SK-N-SH (cell line): ENCODE results near the gene ADGRG7.

Experiments
- GABPA ChIP-seq: IDR thresholded peaks from 2 replicates; pipeline ENCODE4 v1.4.0; 2012; ENCODE audit warnings: low read depth, mild to moderate bottlenecking
- JUND ChIP-seq: IDR thresholded peaks from 2 replicates; pipeline ENCODE4 v1.4.0; 2012
- TF ChIP-seq, protein P1 (sequence below): fragments of 200-600 bp; sonication (generic); IDR thresholded peaks from 2 replicates; pipeline ENCODE4 v1.6.1; 2017; ENCODE audit warnings: antibody characterized with exemption, mild to moderate bottlenecking, moderate library complexity
- TF ChIP-seq, protein P2 (sequence below): IDR thresholded peaks from 2 replicates; pipeline ENCODE4 v1.4.0; 2012; ENCODE audit warnings: low read depth

DNA sequence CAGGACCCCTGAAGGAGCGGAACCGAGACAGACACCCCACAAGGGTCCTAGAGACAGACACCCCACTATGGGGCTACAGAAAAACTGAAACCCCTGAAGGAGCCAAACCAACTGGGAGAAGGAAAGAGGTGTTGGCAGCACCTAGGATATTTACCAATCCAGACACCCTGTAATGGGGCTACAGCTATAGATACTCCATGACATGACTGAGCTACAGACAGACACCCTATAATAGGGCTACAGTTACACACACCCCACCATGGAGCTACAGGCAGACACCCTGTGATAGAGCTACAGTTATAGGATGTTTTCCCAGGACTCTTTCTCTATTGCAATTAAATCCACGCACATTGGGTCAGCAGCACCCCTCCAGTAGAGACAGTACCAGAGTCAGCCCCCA lies 22.6 kb upstream of the ADGRG7 start:
- TF ChIP-seq, protein P1, sequence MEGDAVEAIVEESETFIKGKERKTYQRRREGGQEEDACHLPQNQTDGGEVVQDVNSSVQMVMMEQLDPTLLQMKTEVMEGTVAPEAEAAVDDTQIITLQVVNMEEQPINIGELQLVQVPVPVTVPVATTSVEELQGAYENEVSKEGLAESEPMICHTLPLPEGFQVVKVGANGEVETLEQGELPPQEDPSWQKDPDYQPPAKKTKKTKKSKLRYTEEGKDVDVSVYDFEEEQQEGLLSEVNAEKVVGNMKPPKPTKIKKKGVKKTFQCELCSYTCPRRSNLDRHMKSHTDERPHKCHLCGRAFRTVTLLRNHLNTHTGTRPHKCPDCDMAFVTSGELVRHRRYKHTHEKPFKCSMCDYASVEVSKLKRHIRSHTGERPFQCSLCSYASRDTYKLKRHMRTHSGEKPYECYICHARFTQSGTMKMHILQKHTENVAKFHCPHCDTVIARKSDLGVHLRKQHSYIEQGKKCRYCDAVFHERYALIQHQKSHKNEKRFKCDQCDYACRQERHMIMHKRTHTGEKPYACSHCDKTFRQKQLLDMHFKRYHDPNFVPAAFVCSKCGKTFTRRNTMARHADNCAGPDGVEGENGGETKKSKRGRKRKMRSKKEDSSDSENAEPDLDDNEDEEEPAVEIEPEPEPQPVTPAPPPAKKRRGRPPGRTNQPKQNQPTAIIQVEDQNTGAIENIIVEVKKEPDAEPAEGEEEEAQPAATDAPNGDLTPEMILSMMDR: no peak
- TF ChIP-seq, protein P2, sequence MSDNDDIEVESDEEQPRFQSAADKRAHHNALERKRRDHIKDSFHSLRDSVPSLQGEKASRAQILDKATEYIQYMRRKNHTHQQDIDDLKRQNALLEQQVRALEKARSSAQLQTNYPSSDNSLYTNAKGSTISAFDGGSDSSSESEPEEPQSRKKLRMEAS: no peak
- TF ChIP-seq JUND: no peak
- TF ChIP-seq GABPA: no peak
